WTC11 (cell line): ENCODE measurements around the gene GRM4. TPM values are rescaled to one million over a fixed set of nuclear protein-coding genes. Genes with fewer than 3 reads are reported as not detected.

Experiments
- ATAC-seq: fragments of 200-7000 bp; cut with Tn5 transposase; 2 replicates; pipeline ENCODE4 v1.10.0; 2021; ENCODE audit warnings: mild to moderate bottlenecking, moderate library complexity
- CTCF ChIA-PET: fragments of 300-600 bp; sonication (Branson Sonifier 250); formaldehyde crosslinking; loops from one replicate; lab custom pipeline; 2021; ENCODE audit warnings: antibody characterized with exemption; lab: Charles Lee
- POLR2A ChIA-PET: fragments of 350-600 bp; sonication (Branson Sonifier 250); formaldehyde crosslinking; loops from one replicate; lab custom pipeline; 2021; ENCODE audit warnings: antibody characterized with exemption; lab: Charles Lee
- DNase-seq: peaks from one replicate; pipeline ENCODE4 v3.0.0; 2021; ENCODE audit warnings: low spot score
- H3K27ac Mint-ChIP-seq: 2 replicates; pipeline ENCODE4 v1.8.0; 2021; ENCODE audit warnings: mixed read lengths
- H3K27me3 Mint-ChIP-seq: 2 replicates; pipeline ENCODE4 v1.8.0; 2021; ENCODE audit warnings: low read depth, mild to moderate bottlenecking, moderate library complexity, mixed read lengths
- H3K36me3 Mint-ChIP-seq: 2 replicates; pipeline ENCODE4 v1.8.0; 2021; ENCODE audit warnings: mixed read lengths
- H3K4me1 Mint-ChIP-seq: 2 replicates; pipeline ENCODE4 v1.8.0; 2022; ENCODE audit warnings: mixed read lengths
- H3K4me3 Mint-ChIP-seq: 2 replicates; pipeline ENCODE4 v1.8.0; 2021; ENCODE audit warnings: mild to moderate bottlenecking, moderate library complexity, mixed read lengths
- H3K9me3 Mint-ChIP-seq: 2 replicates; pipeline ENCODE4 v1.8.0; 2021; ENCODE audit warnings: mixed read lengths
- AFF4 ChIP-seq: sonication (generic); formaldehyde crosslinking; IDR thresholded peaks from 2 replicates; pipeline ENCODE4 v1.8.1; 2023; ENCODE audit warnings: mild to moderate bottlenecking, missing genetic modification reagents, borderline replicate concordance
- ATF6 ChIP-seq: sonication (generic); formaldehyde crosslinking; IDR thresholded peaks from 2 replicates; pipeline ENCODE4 v1.8.1; 2023; ENCODE audit warnings: mild to moderate bottlenecking, missing genetic modification reagents
- CREM ChIP-seq: sonication (generic); formaldehyde crosslinking; IDR thresholded peaks from 2 replicates; pipeline ENCODE4 v1.8.1; 2022; ENCODE audit warnings: mild to moderate bottlenecking, missing genetic modification reagents, moderate library complexity
- E2F1 ChIP-seq: sonication (generic); formaldehyde crosslinking; IDR thresholded peaks from 2 replicates; pipeline ENCODE4 v1.8.0; 2022; ENCODE audit warnings: mild to moderate bottlenecking, missing genetic modification reagents
- ETV6 ChIP-seq: sonication (generic); formaldehyde crosslinking; IDR thresholded peaks from 2 replicates; pipeline ENCODE4 v1.8.1; 2022; ENCODE audit warnings: mild to moderate bottlenecking, missing genetic modification reagents
- FOXP1 ChIP-seq: sonication (generic); formaldehyde crosslinking; IDR thresholded peaks from 2 replicates; pipeline ENCODE4 v1.8.0; 2022; ENCODE audit warnings: missing genetic modification reagents, mild to moderate bottlenecking, moderate library complexity, borderline replicate concordance
- GTF2I ChIP-seq: fragments of 250-450 bp; sonication (Bioruptor Pico); conservative IDR thresholded peaks from 2 replicates; pipeline ENCODE4 v1.4.0; 2021; ENCODE audit warnings: mild to moderate bottlenecking
- JUN ChIP-seq: sonication (generic); formaldehyde crosslinking; IDR thresholded peaks from 2 replicates; pipeline ENCODE4 v1.8.0; 2023; ENCODE audit warnings: mild to moderate bottlenecking, missing genetic modification reagents
- KAT7 ChIP-seq: sonication (generic); formaldehyde crosslinking; IDR thresholded peaks from 2 replicates; pipeline ENCODE4 v1.8.1; 2023; ENCODE audit warnings: missing genetic modification reagents, mild to moderate bottlenecking, borderline replicate concordance
- MAX ChIP-seq: sonication (generic); formaldehyde crosslinking; IDR thresholded peaks from 2 replicates; pipeline ENCODE4 v1.8.0; 2022; ENCODE audit warnings: mild to moderate bottlenecking, missing genetic modification reagents
- MLX ChIP-seq: sonication (generic); formaldehyde crosslinking; IDR thresholded peaks from 2 replicates; pipeline ENCODE4 v1.8.1; 2023; ENCODE audit warnings: mild to moderate bottlenecking, missing genetic modification reagents, moderate library complexity
- MYBL2 ChIP-seq: sonication (generic); formaldehyde crosslinking; IDR thresholded peaks from 2 replicates; pipeline ENCODE4 v1.8.1; 2023; ENCODE audit warnings: mild to moderate bottlenecking, moderate library complexity, missing genetic modification reagents
- NFE2L1 ChIP-seq: sonication (generic); formaldehyde crosslinking; IDR thresholded peaks from 2 replicates; pipeline ENCODE4 v1.8.1; 2023; ENCODE audit warnings: missing genetic modification reagents
- NR2C2 ChIP-seq: sonication (generic); formaldehyde crosslinking; IDR thresholded peaks from 2 replicates; pipeline ENCODE4 v1.8.0; 2022; ENCODE audit warnings: mild to moderate bottlenecking, missing genetic modification reagents
- NR3C1 ChIP-seq: sonication (generic); formaldehyde crosslinking; conservative IDR thresholded peaks from 2 replicates; pipeline ENCODE4 v1.8.1; 2023; ENCODE audit warnings: low read depth, mild to moderate bottlenecking, missing genetic modification reagents
- PREB ChIP-seq: sonication (generic); formaldehyde crosslinking; IDR thresholded peaks from 2 replicates; pipeline ENCODE4 v1.8.1; 2022; ENCODE audit warnings: mild to moderate bottlenecking, missing genetic modification reagents, moderate library complexity, borderline replicate concordance
- SP1 ChIP-seq: sonication (generic); formaldehyde crosslinking; conservative IDR thresholded peaks from 2 replicates; pipeline ENCODE4 v1.8.1; 2022; ENCODE audit warnings: missing genetic modification reagents
- ZNF232 ChIP-seq: sonication (generic); formaldehyde crosslinking; IDR thresholded peaks from 2 replicates; pipeline ENCODE4 v1.8.0; 2022; ENCODE audit warnings: mild to moderate bottlenecking, missing genetic modification reagents
- ZNF512 ChIP-seq: sonication (generic); formaldehyde crosslinking; IDR thresholded peaks from 2 replicates; pipeline ENCODE4 v1.8.1; 2022; ENCODE audit warnings: missing genetic modification reagents, borderline replicate concordance
- ZNF671 ChIP-seq: fragments of 250-450 bp; sonication (Bioruptor Pico); IDR thresholded peaks from 2 replicates; pipeline ENCODE4 v1.8.0; 2021; ENCODE audit warnings: mild to moderate bottlenecking
- total RNA-seq: library from RNA; stranded (reverse); gene quantifications from 3 replicates; pipeline ENCODE4 v1.2.3, GENCODE V29; 2021

GRM4 gene
- total RNA-seq, 1 experiment from 2014 or later = 34.5 TPM

- ChIA-PET CTCF (interaction anchor here (1.0 to 3.2 kb wide), 6 partner anchors 12 to 244 kb away, joined by 3 to 14 read pairs (median 4); no protein-coding TSS in a partner anchor), POLR2A (no interaction called here)
- Mint-ChIP-seq H3K27ac (no peak overlapping the region), H3K4me1 (peaks cover 6% of the 10 kb centered on the region), H3K9me3 (peaks cover 9% of the 10 kb centered on the region), H3K36me3 (peaks cover 8% of the 10 kb centered on the region), H3K27me3 (peaks cover 12% of the 10 kb centered on the region), H3K4me3 (no peak overlapping the region)
- DNase-seq = peak; percentile 46
- ATAC-seq = peak; percentile 79
- TF ChIP-seq ZNF512 (CRISPR knock-in tag) = no peak
- TF ChIP-seq ETV6 = no peak
- no peak for TF ChIP-seq CREM
- TF ChIP-seq E2F1 = no peak
- TF ChIP-seq MYBL2 (CRISPR knock-in tag) = no peak
- no peak for TF ChIP-seq NFE2L1 (CRISPR knock-in tag)
- TF ChIP-seq ZNF232 (CRISPR knock-in tag) = no peak
- TF ChIP-seq NR2C2 (CRISPR knock-in tag) = no peak
- TF ChIP-seq SP1 = no peak
- TF ChIP-seq KAT7 (CRISPR knock-in tag) = no peak
- no peak for TF ChIP-seq MAX
- TF ChIP-seq GTF2I (CRISPR knock-in tag) = no peak
- no peak for TF ChIP-seq FOXP1 (CRISPR knock-in tag)
- TF ChIP-seq JUN (CRISPR knock-in tag) = no peak
- no peak for TF ChIP-seq ZNF671 (CRISPR knock-in tag)
- TF ChIP-seq AFF4 = no peak
- no peak for TF ChIP-seq ATF6 (CRISPR knock-in tag)
Observed at GRCh38 chr6:34015586-34015985, 130.3 kb downstream of the GRM4 start.

GRCh38 chr6:34011264-34011663, 134.6 kb downstream of the GRM4 start:
- CTCF ChIA-PET = interaction anchor here (0.7 to 1.4 kb wide), 3 partner anchors 43 to 240 kb away, joined by 3 to 4 read pairs (median 3); no protein-coding TSS in a partner anchor
- peaks cover 10% of the 10 kb centered on the region for H3K36me3 Mint-ChIP-seq
- no peak for DNase-seq
- ATAC-seq = no peak
- H3K27ac Mint-ChIP-seq = no peak overlapping the region
- H3K4me3 Mint-ChIP-seq = no peak overlapping the region
- H3K9me3 Mint-ChIP-seq = peaks cover 9% of the 10 kb centered on the region
- H3K4me1 Mint-ChIP-seq = peaks cover 19% of the 10 kb centered on the region
- H3K27me3 Mint-ChIP-seq = no peaks in the 10 kb centered on the region; the same call in 1 of the 2 replicates
- POLR2A ChIA-PET = no interaction called here
- TF ChIP-seq MLX (CRISPR knock-in tag) (no peak), PREB (no peak), E2F1 (no peak), ETV6 (no peak), MYBL2 (CRISPR knock-in tag) (no peak), NR3C1 (CRISPR knock-in tag) (no peak), ATF6 (CRISPR knock-in tag) (no peak)
